ENCODE data around the gene FBXL19. TPM values are rescaled to one million over a fixed set of nuclear protein-coding genes. Genes with fewer than 3 reads are reported as not detected.
A peak's percentile ranks its signal among the peaks of the same experiment; 100 is the strongest.

Gene FBXL19
- total and polyA plus RNA-seq, 2 of the 13 experiments (the other 11 are each of a cell fraction or from before 2014, with no cell fraction given) = 6.0 to 13.7 TPM

- TF ChIP-seq ZNF142 (CRISPR knock-in tag; IDR thresholded peaks at IDR 0.05) (peak; percentile 93), ATF1 (CRISPR knock-in tag; IDR thresholded peaks at IDR 0.05) (peak; percentile 71), ZNF709 (CRISPR knock-in tag; IDR thresholded peaks at IDR 0.05) (peak; percentile 97), REPIN1 (CRISPR knock-in tag; IDR thresholded peaks at IDR 0.05; ENCODE audit: borderline replicate concordance, low read depth) (peak; percentile 99), HES4 (CRISPR knock-in tag; IDR thresholded peaks at IDR 0.05; ENCODE audit: borderline replicate concordance) (peak; percentile 93; the same call in 1 of the 2 replicates), DPF2 (CRISPR knock-in tag; IDR thresholded peaks at IDR 0.05; ENCODE audit: borderline replicate concordance, low read depth) (no peak; the same call in 1 of the 2 replicates), ZC3H13 (CRISPR knock-in tag; IDR thresholded peaks at IDR 0.05) (peak; percentile 99), CENPT (CRISPR knock-in tag; IDR thresholded peaks at IDR 0.05; ENCODE audit: low read depth) (peak; percentile 98), NR1H2 (CRISPR knock-in tag; IDR thresholded peaks at IDR 0.05; ENCODE audit: borderline replicate concordance, low read depth) (no peak; the same call in none of the 2 replicates), ZNF792 (CRISPR knock-in tag; IDR thresholded peaks at IDR 0.05) (peak; percentile 92; the same call in 1 of the 2 replicates), TOE1 (CRISPR knock-in tag; IDR thresholded peaks at IDR 0.05) (no peak; the same call in 1 of the 2 replicates), MTF2 (CRISPR knock-in tag; IDR thresholded peaks at IDR 0.05; ENCODE audit: borderline replicate concordance) (no peak), ZNF326 (CRISPR knock-in tag; IDR thresholded peaks at IDR 0.05; ENCODE audit: borderline replicate concordance) (no peak), ZNF383 (CRISPR knock-in tag; IDR thresholded peaks at IDR 0.05; ENCODE audit: borderline replicate concordance) (peak; percentile 96), ZFP36 (IDR thresholded peaks at IDR 0.05; ENCODE audit: borderline replicate concordance, low read depth, low read length, partially characterized antibody) (no peak), NAIF1 (CRISPR knock-in tag; IDR thresholded peaks at IDR 0.05; ENCODE audit: borderline replicate concordance) (peak; percentile 90), ZNF740 (CRISPR knock-in tag; IDR thresholded peaks at IDR 0.05) (peak; percentile 85), ZNF484 (CRISPR knock-in tag; IDR thresholded peaks at IDR 0.05; ENCODE audit: borderline replicate concordance, low read depth) (no peak), RBM22 (optimal IDR thresholded peaks at IDR 0.05; ENCODE audit: low read length) (no peak), SCMH1 (CRISPR knock-in tag; IDR thresholded peaks at IDR 0.05; ENCODE audit: borderline replicate concordance) (no peak), TBX2 (CRISPR knock-in tag; IDR thresholded peaks at IDR 0.05; ENCODE audit: borderline replicate concordance) (peak; percentile 98)
These were observed 48.3 kb upstream of the FBXL19 start (continued) for GRCh38 chr16:30874821-30875717.

Measured in HepG2 (cell line).